HEK293 (cell line): ENCODE data around the gene EPHB3.

Experiments
- ATF2 ChIP-seq: fragments of 450-650 bp; formaldehyde crosslinking; IDR thresholded peaks from 2 replicates; pipeline ENCODE4 v1.5.1; 2016; ENCODE audit warnings: missing biosample characterization, missing genetic modification characterization, low read depth
- ZBTB1 ChIP-seq: fragments of 450-650 bp; formaldehyde crosslinking; IDR thresholded peaks from 2 replicates; pipeline ENCODE4 v1.5.1; 2016; ENCODE audit warnings: missing biosample characterization, missing genetic modification characterization

GRCh38 chr3:184571750-184572377 lies 10.3 kb downstream of the EPHB3 start:
- TF ChIP-seq ATF2 (no peak), ZBTB1 (tag by site-specific recombination) (no peak)
